ENCODE measurements around the gene CENPX. TPM values are rescaled to one million over a fixed set of nuclear protein-coding genes. Genes with fewer than 3 reads are reported as not detected.

CENPX gene
- total RNA-seq, 1 experiment from 2014 or later, result 88.7 TPM

DNA sequence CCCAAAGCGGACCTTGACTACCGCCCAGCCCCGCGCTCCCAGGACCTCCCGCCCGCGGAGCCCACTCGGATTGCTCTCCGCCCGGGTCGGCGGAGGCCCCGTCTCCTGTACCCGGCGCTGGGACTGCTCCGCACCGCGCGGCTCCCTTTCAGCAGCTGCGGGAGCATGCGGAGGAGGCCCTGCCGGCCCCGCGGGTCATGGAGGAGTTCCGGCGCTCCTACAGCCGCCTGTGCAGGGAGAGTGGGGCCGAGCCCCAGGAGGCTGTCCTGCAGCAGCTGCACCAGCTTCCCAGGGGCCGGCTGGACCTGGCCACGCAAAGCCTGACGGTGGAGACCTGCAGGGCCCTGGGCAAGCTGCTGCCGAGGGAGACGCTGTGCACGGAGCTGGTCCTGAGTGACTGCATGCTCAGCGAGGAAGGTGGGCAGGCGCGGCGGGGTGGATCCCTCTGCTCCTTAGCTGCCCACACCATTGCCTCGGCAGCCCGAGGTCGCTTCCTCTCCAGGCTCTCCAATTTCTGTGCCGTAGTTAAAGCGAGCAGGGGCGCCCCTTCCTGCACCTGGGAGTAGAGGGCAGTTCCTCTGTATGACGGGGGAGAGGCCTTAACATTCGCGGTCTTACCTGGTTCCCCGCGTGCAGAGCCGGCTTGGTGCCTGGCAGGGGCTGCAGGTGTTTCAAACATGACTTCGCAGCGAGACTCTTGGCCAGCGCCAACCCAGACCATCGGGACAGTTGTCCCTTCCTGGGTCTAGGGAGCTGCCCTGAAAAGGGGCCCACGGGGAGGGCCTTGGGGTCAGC lies 966 bp upstream of the CENPX start:
- no peak for DNase-seq (ENCODE audit: low spot score)

DNA sequence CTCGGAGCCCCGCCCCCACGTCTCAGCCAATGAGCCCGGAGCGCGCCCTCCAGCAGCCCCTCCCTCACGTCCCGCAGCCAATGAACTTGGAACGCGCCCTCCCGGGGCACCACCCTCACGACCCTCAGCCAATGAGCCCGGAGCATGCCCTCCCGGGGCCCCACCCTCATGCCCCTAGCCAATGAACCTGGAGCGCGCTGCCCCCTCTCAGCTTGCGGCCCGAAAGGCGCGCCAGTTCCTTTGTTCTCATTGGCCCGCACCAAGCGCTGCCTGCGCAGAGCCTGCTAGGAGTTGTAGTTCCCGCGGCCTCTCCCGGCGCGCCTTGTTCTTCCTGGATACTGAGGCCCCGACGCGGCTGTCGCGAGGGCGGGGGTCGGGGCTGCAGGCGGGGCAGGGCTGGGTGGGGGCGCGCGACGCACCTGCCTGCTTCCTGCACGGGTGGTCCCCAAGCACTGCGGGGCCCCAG lies 336 bp upstream of the CENPX start, which contains the start of gene LRRC45:
Gene LRRC45 (plus strand): TSS at position 325 of the 466 bp plus-strand sequence. CDS start 339 bp downstream, outside the sequence.
- DNase-seq (ENCODE audit: low spot score), result peak; percentile 99

DNA sequence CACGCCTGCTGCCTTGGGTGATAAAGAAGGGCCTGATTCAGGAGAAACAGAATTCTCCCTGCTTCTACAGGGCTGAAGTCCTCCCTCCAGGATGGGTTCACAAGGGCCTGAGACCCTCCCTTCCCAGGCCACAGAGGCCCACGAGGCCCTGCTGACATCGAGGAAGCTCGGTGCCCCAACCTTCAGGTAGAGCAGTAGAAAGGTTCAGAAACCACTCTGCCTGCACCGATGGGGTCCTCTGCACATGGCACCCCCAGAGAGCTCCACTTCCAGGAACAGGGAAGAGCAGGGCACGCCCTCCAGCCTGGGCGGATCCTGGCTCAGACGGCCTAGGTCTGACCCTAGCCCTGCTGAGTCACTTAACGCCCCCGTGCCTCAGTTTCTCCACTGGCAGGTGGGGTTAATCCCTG lies 773 bp downstream of the CENPX start:
- DNase-seq (ENCODE audit: low spot score), result no peak

DNA sequence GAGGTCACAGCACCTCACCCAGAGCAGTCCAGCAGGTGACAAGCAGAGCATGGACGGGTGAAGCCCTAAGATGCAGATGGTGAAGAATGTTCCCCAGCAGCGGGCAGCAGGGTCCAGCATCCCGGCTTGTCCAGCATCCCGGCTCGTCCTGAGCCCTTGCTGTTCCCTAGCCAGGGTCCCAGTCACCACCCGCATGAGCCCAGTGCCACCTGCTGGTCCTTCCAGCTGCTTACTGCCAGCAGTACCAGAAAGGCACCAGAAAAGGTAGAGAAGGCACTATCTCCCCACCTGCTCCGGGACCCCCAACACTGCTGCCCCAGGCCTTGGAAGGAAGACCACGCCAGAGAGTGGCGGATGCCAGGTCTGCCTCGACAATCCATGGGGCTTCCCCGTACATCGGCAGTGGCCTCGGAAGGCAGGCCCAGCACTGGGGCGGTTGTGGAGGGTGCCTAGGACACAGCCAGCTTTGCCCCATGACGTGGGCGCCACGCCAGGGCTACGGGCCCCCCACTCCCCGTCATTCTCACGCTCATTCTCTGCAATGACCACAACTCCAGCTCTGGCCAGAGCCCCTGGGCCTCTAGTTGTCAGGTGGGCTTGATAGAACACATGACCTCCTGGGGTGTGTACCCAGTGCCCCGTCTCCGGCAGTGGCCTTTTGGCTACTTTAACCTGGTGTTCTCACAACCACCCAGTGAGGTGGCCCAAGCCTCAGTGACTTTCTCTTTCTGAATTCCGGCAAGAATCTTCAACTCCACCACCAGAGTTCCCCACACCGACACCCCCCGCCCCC lies 1.4 kb downstream of the CENPX start:
- peak; percentile 76 for DNase-seq (ENCODE audit: low spot score)

DNA sequence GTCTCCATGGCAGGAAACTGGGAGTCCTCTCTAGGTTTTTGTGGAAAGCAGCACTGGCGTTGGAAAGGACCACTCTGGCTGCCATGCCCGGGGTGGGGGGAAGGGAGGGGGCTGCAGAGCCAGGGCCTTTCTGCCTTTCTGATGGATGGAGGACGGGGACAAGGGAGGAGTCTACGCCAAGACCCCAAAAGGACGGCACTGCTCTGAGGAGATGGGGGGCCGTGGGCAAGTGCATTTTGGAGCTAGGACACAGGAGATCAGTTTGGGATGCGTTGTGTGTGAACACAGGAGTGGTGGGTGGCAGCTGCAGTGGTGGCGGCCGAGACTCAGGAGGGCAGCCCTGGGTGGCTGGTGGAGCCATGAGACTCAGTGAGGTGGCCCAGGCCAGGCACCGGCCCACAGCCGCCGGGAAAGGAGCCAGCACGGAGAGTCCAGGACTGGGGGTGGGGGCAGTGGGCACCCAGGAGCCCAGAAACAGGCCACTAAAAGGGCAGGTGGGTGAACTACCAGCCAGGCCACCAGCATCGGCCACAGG lies 2.0 kb downstream of the CENPX start:
- DNase-seq (ENCODE audit: low spot score), result no peak

DNA sequence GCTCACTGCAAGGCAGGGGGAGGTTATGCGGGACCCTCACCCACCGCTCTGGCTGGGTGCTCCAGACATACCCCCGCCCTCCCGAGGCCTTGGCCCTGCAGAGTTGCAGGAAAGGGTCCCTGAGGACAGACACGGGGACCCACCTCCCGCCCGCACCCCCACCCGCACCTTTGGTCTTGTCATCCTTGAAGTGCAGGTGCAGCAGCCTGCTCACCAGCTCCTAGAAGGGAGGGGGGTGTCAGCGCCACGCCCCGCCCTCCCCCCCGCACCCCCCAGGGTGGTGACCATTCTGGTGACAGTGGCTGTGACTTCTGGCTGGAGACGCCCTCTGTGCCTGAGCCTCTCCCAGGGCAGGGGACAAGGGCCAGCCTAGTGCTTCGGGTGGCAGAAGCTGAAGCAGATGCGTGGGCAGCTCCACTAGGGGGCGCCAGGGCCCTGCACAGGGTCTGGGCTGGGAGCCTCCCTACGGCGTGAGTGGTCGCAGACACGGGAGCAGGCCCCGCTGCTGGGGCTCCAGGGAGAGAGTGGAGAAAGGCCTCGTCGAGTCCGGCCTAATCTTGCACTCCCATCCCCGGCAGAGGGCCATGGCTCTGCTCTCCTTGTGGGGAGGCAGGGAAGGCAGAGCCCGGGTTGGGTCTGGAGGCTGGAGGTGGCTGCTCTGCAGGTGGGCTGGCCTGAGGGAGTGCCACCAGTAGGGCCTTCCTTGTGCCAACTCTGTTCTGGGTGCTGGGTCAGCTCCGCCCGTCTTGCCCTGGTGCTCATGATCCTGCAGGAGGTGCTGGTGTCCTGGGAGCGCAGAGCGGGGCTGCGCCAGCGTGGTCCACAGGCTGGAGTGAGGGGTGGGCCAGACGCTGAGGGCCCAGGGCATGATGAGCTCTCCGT lies 2.7 kb downstream of the CENPX start:
- no peak for DNase-seq (ENCODE audit: low spot score)

DNA sequence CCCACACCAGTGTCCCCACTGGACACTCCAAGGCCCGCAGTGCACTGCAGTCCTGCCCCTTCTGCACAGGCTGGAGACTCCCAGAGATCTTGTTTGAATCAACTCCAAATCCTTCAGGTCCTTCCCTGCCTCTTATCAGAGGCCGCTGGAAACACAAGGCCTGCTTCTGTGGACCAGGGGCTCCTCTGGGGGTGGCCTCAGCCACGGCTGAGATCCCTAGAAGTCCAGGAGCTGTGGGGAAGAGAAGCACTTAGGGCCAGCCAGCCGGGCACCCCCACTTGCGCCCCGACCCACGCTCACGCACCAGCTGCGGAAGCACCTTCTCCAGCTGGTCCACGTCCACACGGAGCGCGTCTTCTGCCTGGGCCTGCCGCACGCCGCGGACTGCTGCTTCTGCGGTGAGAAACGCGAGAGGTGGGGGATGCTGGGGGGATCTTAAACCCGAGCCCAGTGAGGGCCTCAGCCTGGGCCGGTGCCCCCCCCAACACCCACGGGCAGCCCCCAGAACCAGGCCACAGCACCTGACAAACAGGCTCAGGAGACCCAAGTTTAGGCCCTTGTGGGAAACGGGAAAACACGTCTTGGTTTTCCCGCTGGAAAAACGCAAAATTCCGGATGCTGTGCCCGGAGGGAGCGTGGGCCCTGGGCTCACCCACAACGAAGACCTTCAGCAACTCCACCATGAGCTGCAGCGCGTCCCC lies 3.5 kb downstream of the CENPX start:
- DNase-seq (ENCODE audit: low spot score), result no peak

DNA sequence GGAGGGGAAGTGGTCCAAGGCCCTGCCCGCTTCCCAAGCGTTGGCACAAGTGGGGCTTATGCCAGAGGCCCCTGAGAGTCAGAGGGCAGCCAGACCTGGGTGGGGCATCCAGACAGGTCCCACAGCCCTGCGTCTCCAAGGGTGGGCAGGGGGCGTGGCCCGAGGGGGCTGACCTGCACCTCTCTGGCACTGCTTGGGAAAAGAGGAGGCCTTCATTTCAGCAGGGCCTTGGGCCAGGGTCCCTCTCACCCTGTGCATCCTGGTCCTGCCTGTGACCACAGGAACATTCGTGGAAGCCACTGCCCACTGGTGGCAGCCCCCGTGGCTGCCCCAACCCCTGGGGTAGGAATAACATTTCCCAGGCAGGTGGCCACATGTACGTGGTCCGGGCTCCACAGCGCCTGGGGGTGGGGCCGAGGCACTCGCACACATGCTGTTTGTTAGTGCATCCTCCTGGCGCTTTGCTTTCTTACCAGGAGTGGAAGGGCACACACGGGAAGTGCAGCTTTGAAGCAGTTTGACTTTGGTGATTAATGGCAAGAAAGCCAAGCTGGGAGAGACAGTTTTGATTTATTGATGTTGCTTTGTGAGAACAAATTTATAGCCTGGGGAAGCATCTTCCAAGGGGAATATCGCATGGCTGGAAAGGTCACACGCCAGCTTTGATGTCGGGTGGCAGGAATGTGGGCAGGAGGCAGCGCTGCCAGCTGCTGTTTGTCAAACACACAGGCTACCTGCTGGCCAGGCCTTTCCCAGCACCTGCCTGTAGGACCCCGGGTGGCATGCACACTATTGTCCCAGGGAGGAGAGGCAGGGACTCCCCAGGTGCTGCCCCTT lies 4.3 kb downstream of the CENPX start:
- DNase-seq (ENCODE audit: low spot score), result no peak

DNA sequence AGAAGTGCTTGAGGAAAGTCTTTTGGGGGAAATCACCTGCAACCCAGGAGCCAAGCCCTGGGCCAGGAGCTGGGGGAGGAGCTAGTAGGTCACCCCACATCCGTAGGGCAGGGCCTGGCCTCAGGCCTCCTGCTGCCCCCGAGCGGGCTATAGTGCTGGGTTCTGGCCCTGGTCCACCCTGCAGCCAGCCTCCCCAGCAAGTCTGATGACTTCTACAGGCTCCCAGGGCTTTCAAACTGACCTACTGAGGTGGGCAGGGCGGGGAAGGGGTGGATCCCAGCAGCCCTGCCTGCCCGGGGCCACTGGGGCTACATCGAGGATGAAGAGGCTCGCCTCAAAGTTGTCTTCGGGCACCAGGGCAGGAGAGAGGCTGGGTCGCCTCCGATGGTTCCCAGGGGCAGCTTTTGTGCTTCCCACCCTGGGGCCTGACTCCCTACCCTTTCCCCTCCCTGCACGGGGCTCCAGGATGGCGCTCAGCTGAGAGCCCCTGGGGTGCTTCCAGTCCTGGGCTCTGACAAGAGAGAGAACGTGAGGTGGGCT lies 5.0 kb downstream of the CENPX start:
- DNase-seq (ENCODE audit: low spot score), result no peak

DNA sequence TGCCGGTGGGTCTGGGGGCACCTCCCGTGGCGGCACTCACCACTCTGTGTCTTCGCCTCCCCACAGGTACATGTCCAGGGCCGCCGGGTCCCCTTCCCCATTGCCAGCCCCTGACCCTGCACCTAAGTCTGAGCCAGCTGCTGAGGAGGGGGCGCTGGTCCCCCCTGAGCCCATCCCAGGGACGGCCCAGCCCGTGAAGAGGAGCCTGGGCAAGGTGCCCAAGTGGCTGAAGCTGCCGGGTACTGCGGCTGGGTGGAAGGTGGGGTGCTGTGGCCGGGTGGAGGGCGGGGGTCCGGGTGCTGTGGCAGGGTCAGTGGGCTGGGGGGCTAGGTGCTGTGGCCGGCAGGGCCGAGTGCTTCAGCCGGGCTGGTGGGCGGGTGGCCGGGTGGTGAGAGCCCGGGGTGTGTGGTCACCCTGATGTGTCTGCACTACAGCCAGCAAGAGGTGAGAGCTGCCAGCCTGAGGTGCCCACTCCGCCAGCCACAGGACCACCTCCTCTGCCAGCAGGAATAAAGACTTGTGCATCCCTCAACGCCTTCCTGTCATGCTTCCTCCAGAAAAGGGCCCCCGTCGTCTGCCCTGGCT lies 5.7 kb downstream of the CENPX start:
- DNase-seq (ENCODE audit: low spot score), result no peak

DNA sequence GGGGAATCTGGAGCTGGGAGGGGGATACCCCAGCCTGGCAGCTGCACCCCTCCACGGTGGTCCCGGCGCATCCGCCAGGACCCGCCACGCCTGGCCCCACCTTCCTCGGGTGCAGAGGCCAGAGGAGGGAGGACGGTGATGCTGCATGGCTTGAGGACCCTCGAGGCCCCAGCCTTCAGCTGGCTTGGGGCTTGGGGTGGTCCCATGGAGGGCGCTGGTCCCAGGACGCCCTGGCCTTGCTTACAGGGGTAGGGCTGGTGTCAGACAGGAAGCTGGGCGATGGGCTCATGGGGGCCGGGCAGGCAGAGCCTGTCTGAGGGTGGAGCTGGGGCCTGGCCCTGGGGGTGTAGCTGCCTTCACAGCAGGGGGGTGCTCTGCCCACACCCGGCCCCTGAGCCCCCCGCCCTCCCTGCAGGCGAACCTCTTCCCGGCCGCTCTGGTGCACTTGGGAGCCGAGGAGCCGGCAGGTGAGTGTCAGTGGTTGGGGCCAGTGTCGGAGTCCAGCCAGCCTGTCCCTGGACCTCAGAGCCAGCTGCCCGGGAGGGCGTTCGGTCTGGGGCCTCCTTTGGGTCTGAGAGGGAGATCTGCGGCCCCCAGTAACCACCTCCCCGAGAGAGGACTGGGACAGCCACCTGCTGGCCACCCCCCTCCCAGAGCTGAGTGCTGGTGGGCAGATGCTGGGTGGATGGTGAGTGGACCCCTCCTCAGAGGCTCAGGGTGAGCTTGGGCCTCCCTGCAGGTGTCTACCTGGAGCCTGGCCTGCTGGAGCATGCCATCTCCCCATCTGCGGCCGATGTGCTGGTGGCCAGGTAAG lies 6.4 kb downstream of the CENPX start:
- no peak for DNase-seq (ENCODE audit: low spot score)

DNA sequence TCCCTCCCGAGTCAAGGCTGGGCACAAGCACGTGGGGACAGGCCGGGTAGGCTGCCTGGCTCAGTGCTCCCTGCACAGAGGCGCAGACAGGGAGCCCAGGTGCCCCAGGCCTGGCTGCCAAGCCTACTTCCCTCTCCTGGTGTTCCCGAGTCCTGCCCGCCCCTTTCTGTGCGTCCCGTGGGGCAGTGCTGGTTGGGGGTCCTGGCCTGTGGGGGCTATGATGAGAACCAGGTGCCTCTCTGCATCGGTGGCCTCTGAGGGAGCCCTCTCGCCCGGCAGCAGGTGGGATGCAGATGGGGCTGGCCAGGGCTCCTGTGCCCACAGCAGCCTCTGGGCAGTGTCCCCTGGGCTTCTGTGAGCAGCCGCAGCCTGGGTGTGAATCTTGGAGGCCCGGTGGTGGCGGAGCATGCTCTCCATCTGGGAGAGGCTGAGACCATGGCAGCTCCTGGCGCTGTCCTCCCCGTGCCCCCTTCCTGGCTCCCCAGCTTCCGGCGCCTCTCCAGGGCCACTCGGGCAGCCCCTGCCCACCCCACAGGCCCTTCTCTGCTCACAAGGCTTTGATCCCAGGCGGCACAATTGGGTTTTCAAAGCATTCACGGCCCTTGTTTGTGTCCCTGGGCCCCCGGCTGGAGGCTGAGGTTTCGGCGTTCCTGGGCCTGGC lies 7.2 kb downstream of the CENPX start:
- DNase-seq (ENCODE audit: low spot score), result no peak

DNA sequence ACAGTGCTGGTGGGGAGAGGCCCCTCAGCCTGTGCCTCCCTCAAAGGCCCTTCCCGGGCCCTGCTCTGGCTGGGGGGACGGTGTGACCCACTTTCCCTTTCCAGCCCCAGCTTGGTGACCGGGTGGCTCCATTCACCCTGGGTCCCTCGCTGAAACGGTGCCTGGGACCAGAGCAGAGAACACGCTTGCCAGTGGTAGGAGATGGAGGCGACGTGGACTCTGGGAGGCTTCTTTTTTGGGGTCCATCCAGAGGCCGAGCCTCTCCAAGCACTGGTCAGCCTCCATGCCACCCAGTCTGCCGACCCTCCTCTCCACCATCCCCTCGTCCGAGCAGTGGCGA lies 7.7 kb downstream of the CENPX start:
- no peak for DNase-seq (ENCODE audit: low spot score)

DNA sequence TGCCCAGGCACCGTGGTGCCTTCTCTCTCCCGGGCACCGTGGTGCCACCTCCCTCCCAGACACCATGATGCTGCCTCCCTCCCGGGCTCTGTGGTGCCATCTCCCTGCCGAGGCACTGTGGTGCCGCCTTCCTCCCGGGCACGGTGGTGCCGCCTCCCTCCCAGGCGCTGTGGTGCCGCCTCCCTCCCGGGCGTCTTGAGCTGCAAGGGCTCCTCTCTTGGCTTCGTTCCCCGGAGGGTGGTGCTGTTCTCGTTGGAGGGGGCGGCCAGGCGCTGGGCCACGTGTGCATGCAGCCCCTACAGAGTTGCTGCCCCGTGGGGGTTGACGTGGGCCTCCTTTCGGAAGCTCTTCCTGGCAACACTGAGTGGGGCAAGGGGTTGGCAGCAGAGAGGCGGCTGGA lies 8.2 kb downstream of the CENPX start:
- DNase-seq (ENCODE audit: low spot score), result no peak

DNA sequence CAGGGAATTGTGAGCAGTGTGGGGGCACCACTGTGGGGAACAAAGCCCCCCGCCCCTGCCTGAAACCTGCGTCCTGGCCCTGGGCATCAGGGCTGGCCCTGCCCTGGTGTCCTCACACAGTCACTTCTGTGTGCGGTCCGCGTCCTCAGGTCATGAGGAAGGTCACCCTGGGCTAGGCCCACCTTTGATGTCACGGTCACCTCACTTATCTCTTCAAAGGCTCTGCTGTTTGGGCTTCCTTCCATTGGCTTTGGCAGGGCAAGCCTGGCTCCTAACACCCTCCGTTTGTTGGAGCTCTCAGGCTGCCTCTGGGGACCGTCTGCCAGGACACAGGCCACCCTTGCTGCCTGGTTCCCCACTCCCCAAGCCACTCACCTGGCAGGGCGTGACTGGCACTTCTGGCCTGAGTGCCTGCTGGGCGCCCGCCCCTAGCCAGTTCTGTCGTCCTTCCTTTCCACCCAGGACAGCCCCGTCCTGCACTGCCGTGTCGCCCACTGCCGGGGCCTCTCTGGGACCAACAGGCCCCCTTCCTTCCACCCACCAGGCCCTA lies 8.8 kb downstream of the CENPX start:
- no peak for DNase-seq (ENCODE audit: low spot score)

DNA sequence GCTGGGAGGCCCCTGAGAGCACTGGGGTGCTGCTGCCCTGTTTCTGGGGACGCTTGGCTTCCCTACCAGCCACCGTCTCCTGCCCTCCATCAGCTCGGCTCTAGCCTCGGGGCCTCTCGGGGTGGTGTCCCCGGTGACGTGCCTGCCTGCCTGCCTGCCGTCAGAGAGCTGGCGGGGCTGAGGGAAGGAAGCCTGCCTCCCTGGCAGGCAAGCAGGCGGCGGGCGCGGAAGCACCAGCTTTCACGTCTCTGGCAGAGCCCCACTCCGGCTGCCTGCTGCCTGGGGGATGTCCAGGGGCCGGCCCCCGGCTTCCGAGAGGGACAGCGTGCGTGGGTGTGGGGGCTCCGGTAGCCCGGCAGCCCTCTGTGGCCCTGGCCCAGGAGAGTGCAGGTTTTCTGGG lies 9.3 kb downstream of the CENPX start:
- DNase-seq (ENCODE audit: low spot score), result no peak

DNA sequence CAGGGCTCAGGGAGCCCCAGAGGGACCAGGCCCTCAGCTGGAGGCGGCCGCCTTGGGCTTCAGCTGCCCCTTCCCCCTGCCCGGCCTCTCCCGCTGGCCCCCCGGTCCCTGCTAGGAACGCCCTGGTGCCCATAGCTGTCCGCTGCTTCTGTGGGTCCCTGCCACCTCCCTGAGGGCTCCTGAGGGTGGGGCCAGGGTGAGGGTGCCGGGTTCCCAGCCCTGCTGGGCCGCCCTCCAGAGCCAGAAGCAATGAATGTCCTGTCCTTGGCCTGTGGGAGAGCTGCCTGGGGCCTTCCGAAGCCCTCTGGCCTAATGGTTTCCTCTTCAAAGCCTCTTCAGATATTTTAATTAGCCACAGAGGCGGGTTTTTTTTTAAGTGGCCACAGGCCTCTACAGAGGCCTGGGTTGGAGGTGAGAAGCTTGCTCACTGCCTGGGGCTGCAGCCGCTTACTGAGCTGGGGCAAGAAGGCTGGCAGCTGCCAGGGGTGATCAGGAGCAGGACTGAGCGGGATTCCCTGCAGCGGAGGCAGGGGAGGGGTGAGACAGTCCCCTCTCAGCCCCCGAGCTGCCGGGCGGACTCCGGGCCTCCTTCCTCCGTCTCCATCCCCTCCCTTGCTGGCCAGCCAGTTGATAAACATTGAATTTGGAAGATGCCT lies 9.9 kb downstream of the CENPX start:
- DNase-seq (ENCODE audit: low spot score), result no peak

Measured in H4 (cell line).